T-helper 17 cell (primary cell): ENCODE data around the gene ZSWIM5. TPM values are rescaled to one million over a fixed set of nuclear protein-coding genes. Genes with fewer than 3 reads are reported as not detected.
"Not testable (repeated sequence)": the region's sequence is repeated elsewhere in the genome, so short reads cannot be mapped to it uniquely, and the experiment has no call there.

ENCODE experiments used
- ATAC-seq: fragments of 150-1000 bp; cut with Tn5 transposase; 2 replicates; pipeline ENCODE4 v1.10.0; 2021; ENCODE audit warnings: mild to moderate bottlenecking, moderate library complexity
- DNase-seq, 3 donors: peaks; one replicate each; pipeline versions ENCODE4 v3.0.0 to v3.0.0-alpha.2; 2020 to 2021
- H3K9me3 ChIP-seq: one replicate; pipeline ENCODE4 v1.7.0; 2013; ENCODE audit warnings: low read length, mild to moderate bottlenecking; ENCODE audit not compliant: control insufficient read depth, poor library complexity, severe bottlenecking
- H3K27ac Mint-ChIP-seq: one replicate; pipeline ENCODE4 v1.8.0; 2022; ENCODE audit warnings: mild to moderate bottlenecking, moderate library complexity, mixed read lengths
- H3K27me3 Mint-ChIP-seq: one replicate; pipeline ENCODE4 v1.8.0; 2022; ENCODE audit warnings: mixed read lengths
- H3K36me3 Mint-ChIP-seq: one replicate; pipeline ENCODE4 v1.8.0; 2022; ENCODE audit warnings: low read depth, mixed read lengths
- H3K4me1 Mint-ChIP-seq: one replicate; pipeline ENCODE4 v1.8.0; 2022; ENCODE audit warnings: mild to moderate bottlenecking, mixed read lengths
- H3K4me3 Mint-ChIP-seq: one replicate; pipeline ENCODE4 v1.8.0; 2022; ENCODE audit warnings: mild to moderate bottlenecking, moderate library complexity, mixed read lengths
- total RNA-seq, 4 donors: library from RNA in 2 of 4; stranded (reverse) in 2 of 4; gene quantifications; one replicate each; pipeline ENCODE4 v1.2.3 and lab custom pipeline; 2022 to 2026

Gene ZSWIM5
- total RNA-seq, result 1 to 10 TPM; 1.6 to 2.1 TPM
- total RNA-seq (lab: John Stamatoyannopoulos, UW), result 3.5 to 6.6 reads per million in 2 donors

DNA sequence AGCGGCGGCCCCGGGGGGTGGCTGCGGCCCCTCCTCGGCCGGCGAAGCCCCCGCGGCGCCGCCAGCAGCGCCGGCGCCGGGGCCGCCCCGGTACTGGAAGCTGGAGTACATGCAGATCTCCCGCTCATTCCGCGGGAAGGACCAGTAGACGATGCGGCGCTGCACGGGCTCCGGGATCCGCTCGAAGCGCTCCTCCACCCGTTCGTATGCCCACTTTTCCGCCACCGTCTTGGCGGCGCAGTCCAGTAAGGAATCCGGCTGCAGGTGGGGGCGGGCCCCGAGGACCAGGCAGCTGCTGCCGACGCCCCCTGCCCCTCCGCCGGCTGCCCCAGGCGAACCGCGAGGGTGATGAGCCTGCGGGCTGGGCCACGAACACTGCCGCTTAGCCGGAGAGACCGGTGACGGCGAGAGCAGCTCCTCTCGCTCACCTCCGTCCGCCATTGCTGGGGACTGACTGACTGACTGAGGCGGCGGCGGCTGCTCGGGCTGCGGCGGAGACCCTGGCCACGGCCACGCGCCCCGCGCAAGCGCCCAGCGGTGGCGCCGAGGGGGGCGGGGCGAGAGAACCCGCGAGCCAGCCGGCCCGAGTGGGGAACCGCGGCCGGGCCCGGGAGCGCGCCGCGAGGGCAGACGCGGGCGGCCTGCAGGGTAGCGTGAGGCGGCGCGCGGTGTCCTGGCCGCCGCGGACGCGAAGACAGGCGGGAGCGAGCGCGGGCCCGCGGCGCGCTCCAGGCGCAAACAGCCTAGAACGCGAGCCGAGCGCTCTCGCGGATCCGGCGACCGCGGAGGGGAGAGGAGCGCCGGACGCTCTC lies at the start of gene ZSWIM5:
ZSWIM5 (minus strand) TSS at position 696 of the 812 bp plus-strand sequence; CDS start at position 441, 255 bp downstream.
- Mint-ChIP-seq H3K4me1 (peaks cover 13% of the 10 kb centered on the region), H3K27ac (peak within 1 kb of the TSS; percentile 82), H3K27me3 (no peaks in the 10 kb centered on the region), H3K36me3 (peaks cover 5% of the 10 kb centered on the region), H3K4me3 (peak within 1 kb of the TSS; percentile 99)
- ATAC-seq, result peak; percentile 87
- DNase-seq, result peak; percentile 47 to 57 (median 51)
- H3K9me3 ChIP-seq, result no peaks in the 10 kb centered on the region

GRCh38 chr1:45254490-45254889 lies 48.1 kb upstream of the ZSWIM5 start:
- Mint-ChIP-seq H3K27ac (no peak overlapping the region), H3K27me3 (peaks cover 18% of the 10 kb centered on the region), H3K4me3 (no peak overlapping the region), H3K36me3 (no peaks in the 10 kb centered on the region), H3K4me1 (no peaks in the 10 kb centered on the region)
- no peaks in the 10 kb centered on the region for H3K9me3 ChIP-seq
- ATAC-seq (no peak), DNase-seq (no peak)

DNA sequence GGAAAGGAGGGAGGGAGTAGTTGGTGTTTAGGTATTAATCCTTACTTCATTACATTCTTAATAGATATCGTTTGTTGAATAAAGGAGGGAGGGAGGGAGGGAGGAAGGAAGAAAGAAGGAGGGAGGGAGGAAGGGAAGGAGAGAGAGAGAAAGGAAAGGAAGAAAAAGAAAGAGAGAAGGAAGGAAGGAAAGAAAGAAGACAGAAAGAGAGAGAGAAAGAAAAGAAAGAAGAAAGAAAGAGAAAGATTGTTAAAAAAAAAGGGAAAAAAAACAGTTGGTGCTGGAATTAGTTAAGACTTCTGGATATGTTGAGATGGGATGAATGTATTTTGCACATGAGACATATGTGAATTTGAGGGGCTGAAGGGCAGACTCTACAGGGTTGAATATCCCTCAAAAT lies 44.1 kb upstream of the ZSWIM5 start:
- no peak overlapping the region for H3K4me3 Mint-ChIP-seq
- no peak overlapping the region for H3K27ac Mint-ChIP-seq
- ATAC-seq, result no peak
- H3K36me3 Mint-ChIP-seq, result no peaks in the 10 kb centered on the region
- no peaks in the 10 kb centered on the region for H3K9me3 ChIP-seq
- no peak for DNase-seq
- no peaks in the 10 kb centered on the region for H3K4me1 Mint-ChIP-seq
- H3K27me3 Mint-ChIP-seq, result peaks cover 18% of the 10 kb centered on the region

GRCh38 chr1:45248004-45248403 lies 41.6 kb upstream of the ZSWIM5 start:
- H3K36me3 Mint-ChIP-seq, H3K4me3 Mint-ChIP-seq, H3K27ac Mint-ChIP-seq, ATAC-seq, H3K9me3 ChIP-seq, DNase-seq, H3K4me1 Mint-ChIP-seq: not testable (repeated sequence)
- peaks cover 15% of the 10 kb centered on the region for H3K27me3 Mint-ChIP-seq

DNA sequence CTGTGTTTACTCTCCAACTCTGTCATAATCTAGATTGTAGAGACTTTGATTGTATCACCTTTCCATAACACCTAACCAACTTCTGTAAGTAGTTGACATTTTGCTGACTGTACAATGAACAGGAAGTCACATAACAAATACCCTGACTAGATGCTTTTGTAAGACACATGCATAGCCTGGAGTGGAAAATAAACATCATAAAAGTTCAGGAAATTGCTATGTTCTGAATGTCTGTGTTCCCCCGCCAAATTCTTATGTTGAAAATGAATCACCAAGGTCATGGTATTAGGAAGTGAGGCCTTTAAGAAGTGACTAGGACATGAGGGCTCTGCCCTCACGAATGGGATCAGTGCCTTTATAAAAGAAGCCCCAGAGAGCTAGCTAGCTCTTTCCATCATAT lies 40.4 kb upstream of the ZSWIM5 start:
- no peaks in the 10 kb centered on the region for H3K36me3 Mint-ChIP-seq
- ATAC-seq (no peak), DNase-seq (no peak)
- H3K27ac Mint-ChIP-seq, result no peak overlapping the region
- no peaks in the 10 kb centered on the region for H3K4me1 Mint-ChIP-seq
- peaks cover 3% of the 10 kb centered on the region for H3K27me3 Mint-ChIP-seq
- no peak overlapping the region for H3K4me3 Mint-ChIP-seq
- no peaks in the 10 kb centered on the region for H3K9me3 ChIP-seq

DNA sequence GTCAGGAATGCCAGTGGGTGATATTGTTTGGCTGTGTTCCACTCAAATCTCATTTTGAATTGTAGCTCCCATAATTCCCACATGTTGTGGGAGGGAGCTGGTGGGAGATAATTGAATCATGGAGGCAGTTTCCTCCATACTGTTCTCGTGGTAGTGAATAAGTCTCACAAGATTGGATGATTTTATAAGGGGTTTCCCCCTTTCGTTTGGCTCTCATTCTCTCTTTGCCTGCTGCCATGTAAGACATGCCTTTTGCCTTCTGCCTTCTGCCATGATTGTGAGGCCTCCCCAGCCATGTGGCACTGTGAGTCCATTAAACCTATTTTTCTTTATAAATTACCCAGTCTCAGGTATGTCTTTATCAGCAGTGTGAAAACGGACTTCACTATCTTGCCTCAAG lies 40.0 kb upstream of the ZSWIM5 start:
- not testable (repeated sequence) for H3K4me1 Mint-ChIP-seq, H3K9me3 ChIP-seq, ATAC-seq, H3K4me3 Mint-ChIP-seq, H3K27me3 Mint-ChIP-seq, H3K36me3 Mint-ChIP-seq, H3K27ac Mint-ChIP-seq, DNase-seq

DNA sequence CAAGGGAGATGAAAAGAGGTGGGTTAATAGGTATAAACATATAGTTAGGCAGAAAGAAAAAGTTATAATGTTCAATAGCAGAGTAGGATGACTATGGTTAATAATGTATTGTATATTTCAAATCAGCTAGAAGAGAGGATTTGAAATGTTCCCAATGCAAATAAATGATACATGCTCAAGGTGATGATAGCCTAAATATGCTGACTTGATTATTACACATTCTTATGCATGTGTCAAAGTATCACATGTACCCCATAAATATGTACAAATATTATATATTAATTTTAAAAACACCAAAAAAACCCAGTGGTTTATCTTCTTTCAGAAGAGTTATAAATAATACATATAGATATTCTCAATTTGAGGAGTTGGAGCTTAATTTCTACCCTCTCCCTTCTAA lies 38.3 kb upstream of the ZSWIM5 start:
- ATAC-seq, result no peak
- Mint-ChIP-seq H3K4me1 (no peaks in the 10 kb centered on the region), H3K36me3 (no peaks in the 10 kb centered on the region), H3K4me3 (no peak overlapping the region), H3K27ac (no peak overlapping the region), H3K27me3 (no peaks in the 10 kb centered on the region)
- no peak for DNase-seq
- no peaks in the 10 kb centered on the region for H3K9me3 ChIP-seq

DNA sequence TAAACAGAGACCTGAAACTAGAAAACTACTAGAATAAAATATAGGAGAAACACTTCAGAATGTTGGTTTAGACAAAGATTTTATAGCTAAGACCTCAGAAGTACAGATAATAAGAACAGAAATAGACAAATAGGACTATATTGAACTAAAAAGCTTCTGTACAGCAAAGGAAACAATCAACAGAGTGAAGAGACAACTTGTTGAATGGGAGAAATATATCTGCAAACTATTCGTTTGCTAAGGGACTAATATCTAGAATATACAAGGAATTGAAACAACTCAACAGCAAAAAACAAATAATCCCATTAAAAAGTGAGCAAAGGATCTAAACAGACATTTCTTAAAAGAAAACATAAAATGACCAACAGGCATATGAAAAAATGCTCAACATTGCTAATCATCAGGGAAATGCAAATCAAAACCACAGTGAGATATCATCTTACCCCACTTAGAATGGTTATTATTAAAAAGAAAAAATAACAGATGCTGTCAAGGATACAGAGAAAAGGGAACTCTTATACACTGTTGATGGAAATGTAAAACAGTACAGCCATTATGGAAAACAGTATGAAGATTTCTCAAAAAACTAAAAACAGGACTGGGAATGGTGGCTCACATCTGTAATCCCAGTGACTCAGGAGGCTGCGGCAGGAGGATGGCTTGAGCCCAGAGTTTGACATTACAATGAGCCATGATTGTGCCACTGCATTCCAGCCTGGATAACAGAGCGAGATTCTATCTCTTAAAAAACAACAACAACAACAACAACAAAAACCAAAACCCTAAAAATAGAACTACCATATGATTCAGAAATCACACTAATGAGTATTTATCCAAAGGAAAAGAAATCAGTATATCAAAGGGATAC lies 37.3 kb upstream of the ZSWIM5 start:
- ATAC-seq (no peak), DNase-seq (no peak)
- no peaks in the 10 kb centered on the region for H3K36me3 Mint-ChIP-seq
- no peaks in the 10 kb centered on the region for H3K27me3 Mint-ChIP-seq
- no peaks in the 10 kb centered on the region for H3K9me3 ChIP-seq
- H3K4me1 Mint-ChIP-seq, result no peaks in the 10 kb centered on the region
- H3K4me3 Mint-ChIP-seq, result no peak overlapping the region
- H3K27ac Mint-ChIP-seq, result no peak overlapping the region

- peak overlapping the region; percentile 6 for H3K27ac Mint-ChIP-seq
- H3K36me3 Mint-ChIP-seq, result peaks cover 2% of the 10 kb centered on the region
- DNase-seq (no peak), ATAC-seq (no peak)
- H3K4me3 Mint-ChIP-seq, result no peak overlapping the region
- no peaks in the 10 kb centered on the region for H3K4me1 Mint-ChIP-seq
- no peaks in the 10 kb centered on the region for H3K9me3 ChIP-seq
- no peaks in the 10 kb centered on the region for H3K27me3 Mint-ChIP-seq
These were observed 32.4 kb upstream of the ZSWIM5 start for GRCh38 chr1:45238846-45239245.

DNA sequence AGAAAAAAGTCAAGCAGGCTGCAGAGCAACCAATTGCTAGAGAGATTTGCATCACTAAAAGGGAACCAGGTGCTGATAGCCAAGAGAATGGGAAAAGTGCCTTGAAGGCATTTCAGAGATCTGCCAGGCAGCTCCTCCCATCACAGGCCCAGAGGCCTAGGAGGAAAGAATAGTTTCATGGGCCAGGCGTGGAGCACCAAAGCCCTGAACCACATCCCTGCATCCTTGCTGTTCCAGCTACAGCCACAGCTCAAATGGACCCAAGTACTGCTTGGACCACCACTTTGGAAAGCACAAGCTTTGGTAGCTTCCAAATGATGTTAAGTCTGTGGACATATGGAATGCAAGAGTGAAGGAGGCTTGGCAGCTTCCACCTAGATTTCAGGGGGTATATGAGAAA lies 29.7 kb upstream of the ZSWIM5 start:
- H3K9me3 ChIP-seq, result no peaks in the 10 kb centered on the region
- no peak for DNase-seq
- no peak for ATAC-seq
- H3K36me3 Mint-ChIP-seq, result peaks cover 2% of the 10 kb centered on the region
- H3K27ac Mint-ChIP-seq, result no peak overlapping the region
- H3K4me3 Mint-ChIP-seq, result no peak overlapping the region
- H3K4me1 Mint-ChIP-seq, result no peaks in the 10 kb centered on the region
- no peaks in the 10 kb centered on the region for H3K27me3 Mint-ChIP-seq

- no peaks in the 10 kb centered on the region for H3K27me3 Mint-ChIP-seq
- H3K4me1 Mint-ChIP-seq, result no peaks in the 10 kb centered on the region
- no peak for DNase-seq
- peak overlapping the region; percentile 29 for H3K27ac Mint-ChIP-seq
- peak; percentile 36 for ATAC-seq
- H3K9me3 ChIP-seq, result no peaks in the 10 kb centered on the region
- no peaks in the 10 kb centered on the region for H3K36me3 Mint-ChIP-seq
- H3K4me3 Mint-ChIP-seq, result no peak overlapping the region
These were observed 24.1 kb upstream of the ZSWIM5 start for GRCh38 chr1:45230537-45230936.

DNA sequence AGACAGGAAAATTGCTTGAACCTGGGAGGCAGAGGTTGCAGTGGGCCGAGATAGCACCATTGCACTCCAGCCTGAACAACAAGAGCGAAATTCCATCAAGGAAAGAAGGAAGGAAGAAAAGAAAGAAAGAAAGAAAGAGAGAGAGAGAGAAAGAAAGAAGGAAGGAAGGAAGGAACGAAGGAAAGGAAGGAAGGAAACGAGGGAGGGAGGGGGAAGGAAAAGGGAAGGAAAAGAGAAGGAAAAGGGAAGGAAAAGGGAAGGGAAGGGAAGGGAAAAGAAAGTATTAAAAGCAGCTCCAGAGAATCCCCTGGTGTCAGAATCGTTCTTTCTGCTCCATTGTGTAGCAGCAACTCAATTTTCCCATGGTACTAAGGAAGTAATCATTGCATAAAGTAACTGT lies 19.2 kb upstream of the ZSWIM5 start:
- no peaks in the 10 kb centered on the region for H3K4me1 Mint-ChIP-seq
- no peak overlapping the region for H3K4me3 Mint-ChIP-seq
- no peak overlapping the region for H3K27ac Mint-ChIP-seq
- no peaks in the 10 kb centered on the region for H3K36me3 Mint-ChIP-seq
- no peaks in the 10 kb centered on the region for H3K9me3 ChIP-seq
- no peak for DNase-seq
- no peaks in the 10 kb centered on the region for H3K27me3 Mint-ChIP-seq
- ATAC-seq, result no peak

DNA sequence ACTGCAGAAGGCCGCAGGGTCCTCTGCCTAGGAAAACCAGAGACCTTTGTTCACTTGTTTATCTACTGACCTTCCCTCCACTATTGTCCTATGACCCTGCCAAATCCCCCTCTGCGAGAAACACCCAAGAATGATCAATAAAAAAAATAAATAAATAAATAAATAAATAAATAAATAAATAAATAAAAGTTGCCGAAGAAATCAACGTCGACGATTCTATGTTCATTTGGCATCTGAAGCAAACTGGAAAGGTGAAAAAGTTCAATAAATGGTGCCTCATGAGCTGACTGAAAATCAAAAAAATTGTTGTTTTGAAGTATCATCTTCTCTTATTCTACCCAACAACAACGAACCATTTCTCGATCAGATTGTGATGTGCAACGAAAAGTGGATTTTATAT lies 17.3 kb upstream of the ZSWIM5 start:
- H3K27me3 Mint-ChIP-seq, result not testable (repeated sequence)

More for the DNA sequence above, 17.3 kb upstream of the ZSWIM5 start:
- ATAC-seq, H3K4me3 Mint-ChIP-seq, H3K4me1 Mint-ChIP-seq, DNase-seq, H3K36me3 Mint-ChIP-seq, H3K9me3 ChIP-seq, H3K27ac Mint-ChIP-seq: not testable (repeated sequence)
